Endothelial cell of umbilical vein (primary cell): ENCODE results near the gene UST.

Experiments
- CTCF ChIP-seq, 2 donors: IDR thresholded peaks; 1 replicate in 1 of 2; 2 replicates in 1 of 2; pipeline ENCODE4 v1.5.1; 2011; ENCODE audit warnings: low read length in 2 of 2, mild to moderate bottlenecking in 2 of 2, moderate library complexity in 2 of 2, control low read depth in 1 of 2, inconsistent platforms in 1 of 2, low read depth in 1 of 2; ENCODE audit not compliant: insufficient read depth in 1 of 2; ENCODE audit errors: extremely low read depth in 1 of 2
- POLR2A ChIP-seq: IDR thresholded peaks from 2 replicates; pipeline ENCODE4 v1.6.1; 2012; ENCODE audit warnings: low read depth, mild to moderate bottlenecking, control low read depth, low read length

DNA sequence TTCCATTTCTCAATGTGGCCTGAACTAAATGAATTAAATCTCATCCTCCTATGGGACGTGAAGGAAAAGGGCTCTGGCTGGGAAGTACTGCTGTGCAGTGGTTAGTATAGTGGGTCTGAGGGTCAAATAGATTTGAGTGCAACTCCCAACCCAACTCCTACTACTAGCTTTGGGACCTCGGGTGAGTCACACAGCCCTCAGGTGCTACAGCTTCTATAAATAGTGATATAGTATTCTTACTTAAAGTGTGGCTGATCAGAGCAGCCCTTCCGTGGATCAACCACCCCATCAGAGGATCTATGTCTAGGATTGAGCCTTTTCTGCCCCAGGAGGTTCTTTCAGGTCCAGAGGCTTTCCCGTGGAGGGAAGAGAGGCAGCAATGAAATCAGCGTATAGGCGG, 904 bp upstream of the UST start:
- TF ChIP-seq POLR2A, result no peak
- no peak for TF ChIP-seq CTCF (IDR thresholded peaks at IDR 0.05; ENCODE audit: extremely low read depth in 1 of 2, insufficient read depth in 1 of 2, low read depth in 1 of 2, low read length in 2 of 2)
